HG03439 (cell line): ENCODE data around the gene ZBTB18.
"Not testable (repeated sequence)": the region's sequence is repeated elsewhere in the genome, so short reads cannot be mapped to it uniquely, and the experiment has no call there.

Source experiments
- ATAC-seq: cut with Tn5 transposase; IDR thresholded peaks from one replicate; pipeline ENCODE4 v1.9.1; 2021; ENCODE audit warnings: mild to moderate bottlenecking, moderate library complexity; ENCODE audit not compliant: unreplicated experiment

ZBTB18 gene

DNA sequence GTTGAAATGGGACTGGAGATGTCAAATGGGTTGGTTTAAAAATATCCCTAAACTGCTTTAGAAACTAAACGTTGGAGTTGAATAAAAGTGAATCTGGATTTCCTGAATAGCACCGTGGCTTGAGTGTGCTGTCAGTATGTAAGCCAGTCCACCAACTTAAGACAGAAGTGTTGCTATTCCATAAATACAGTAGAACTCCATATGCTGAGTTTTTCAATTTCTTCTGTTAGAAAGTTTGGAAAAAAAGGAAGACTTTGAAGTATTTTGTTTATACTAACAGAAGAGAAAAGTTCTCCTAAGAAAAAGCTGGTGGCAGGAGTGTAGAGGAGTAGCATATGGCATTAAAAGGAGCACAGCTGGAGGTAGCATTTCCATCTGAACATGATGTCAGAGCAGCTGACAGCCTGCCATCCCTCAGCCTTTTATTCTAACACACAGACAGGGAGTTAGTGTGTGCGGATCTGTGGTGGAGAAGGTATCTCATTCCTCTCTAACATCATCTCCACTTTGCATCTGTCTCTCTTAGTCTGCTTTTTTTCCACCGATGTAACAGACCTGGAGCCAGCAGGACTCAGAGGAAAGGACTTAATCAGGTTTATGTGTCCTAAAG is at the start of gene ZBTB18:
ZBTB18 (plus strand) TSS at position 449 of the 610 bp plus-strand sequence; CDS start at position 598, 149 bp downstream.
- ATAC-seq: no peak

DNA sequence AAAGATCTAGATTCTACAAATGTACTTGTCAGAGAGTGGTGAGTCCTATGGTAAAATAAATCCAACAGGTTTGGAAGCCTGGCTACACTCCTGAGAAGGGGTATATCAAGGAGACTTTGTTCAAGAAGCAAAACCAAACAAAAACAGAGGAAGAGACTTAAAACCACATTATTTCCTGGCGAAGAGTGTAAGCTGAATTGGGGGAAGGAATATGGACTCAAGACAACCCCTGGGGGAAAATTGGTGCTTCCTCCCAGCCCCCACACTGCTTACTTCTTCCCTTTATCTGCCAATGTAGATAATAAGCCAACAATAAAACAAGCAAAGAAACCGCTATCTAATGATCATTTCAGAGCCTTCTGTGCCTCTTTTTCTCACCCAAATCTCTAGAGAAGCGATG is 48.4 kb upstream of the ZBTB18 start:
- no peak for ATAC-seq

- ATAC-seq: no peak
These were observed 45.6 kb upstream of the ZBTB18 start for GRCh38 chr1:244005455-244005854.

GRCh38 chr1:244006381-244006901 is 44.6 kb upstream of the ZBTB18 start:
- ATAC-seq: no peak

DNA sequence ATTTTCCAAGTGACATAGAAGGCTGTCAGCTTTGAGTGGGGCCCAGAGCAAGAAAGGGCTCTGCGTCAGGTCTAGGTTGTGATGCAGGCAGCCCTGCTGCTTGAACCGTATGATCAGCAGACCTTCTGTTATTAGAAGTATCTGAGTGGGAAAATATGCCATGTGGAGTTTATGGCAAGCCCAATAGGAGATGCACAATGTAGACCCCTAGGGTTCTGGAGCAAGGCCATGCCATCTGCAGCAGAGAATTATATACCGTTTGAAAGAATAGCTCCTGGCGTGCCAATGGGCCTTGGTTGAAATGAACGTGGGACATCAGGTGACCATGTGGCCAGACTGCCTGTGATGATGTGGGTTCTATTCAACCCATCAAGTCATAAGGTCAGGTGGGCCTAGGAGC is 44.1 kb upstream of the ZBTB18 start:
- no peak for ATAC-seq

DNA sequence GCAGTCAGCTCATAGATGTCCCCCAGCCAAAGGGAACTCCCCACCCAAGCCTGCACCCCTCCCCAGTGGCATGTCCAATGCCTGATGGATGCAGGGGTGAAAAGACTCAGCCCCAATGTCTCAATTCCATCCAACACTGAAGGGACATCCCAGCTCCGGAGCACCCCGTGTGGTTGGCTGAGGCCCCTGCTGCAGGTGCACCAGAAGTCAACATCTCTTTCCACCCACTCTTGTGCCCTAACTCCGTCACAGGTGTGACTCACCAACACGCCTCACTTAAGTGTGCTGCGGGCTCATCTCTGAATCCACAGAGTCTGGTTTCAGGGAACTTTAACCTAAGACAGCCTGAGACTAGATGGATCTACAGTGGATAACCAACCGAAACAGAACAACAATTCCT is 40.9 kb upstream of the ZBTB18 start:
- ATAC-seq: no peak

- no peak for ATAC-seq
These were observed 40.4 kb upstream of the ZBTB18 start for GRCh38 chr1:244010703-244011123.

DNA sequence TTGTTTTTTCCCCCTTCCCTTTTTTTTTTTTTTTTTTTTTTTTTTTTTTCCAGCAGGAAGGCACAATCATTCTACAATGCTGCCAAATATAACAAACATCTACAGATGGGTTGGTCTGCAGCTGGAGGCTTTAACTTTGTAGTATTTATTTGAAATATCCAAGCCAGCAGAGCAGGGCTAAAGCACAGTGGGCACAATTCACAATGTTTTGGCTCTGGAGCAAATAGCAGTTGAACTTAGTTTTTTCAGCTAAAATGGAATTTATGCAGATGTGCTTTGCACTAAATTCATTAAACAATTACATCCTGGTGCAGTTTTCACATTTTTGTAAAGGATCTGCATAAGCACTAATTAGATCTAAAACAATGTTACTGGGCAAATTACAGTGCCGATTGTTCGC is 39.8 kb upstream of the ZBTB18 start:
- no peak for ATAC-seq

DNA sequence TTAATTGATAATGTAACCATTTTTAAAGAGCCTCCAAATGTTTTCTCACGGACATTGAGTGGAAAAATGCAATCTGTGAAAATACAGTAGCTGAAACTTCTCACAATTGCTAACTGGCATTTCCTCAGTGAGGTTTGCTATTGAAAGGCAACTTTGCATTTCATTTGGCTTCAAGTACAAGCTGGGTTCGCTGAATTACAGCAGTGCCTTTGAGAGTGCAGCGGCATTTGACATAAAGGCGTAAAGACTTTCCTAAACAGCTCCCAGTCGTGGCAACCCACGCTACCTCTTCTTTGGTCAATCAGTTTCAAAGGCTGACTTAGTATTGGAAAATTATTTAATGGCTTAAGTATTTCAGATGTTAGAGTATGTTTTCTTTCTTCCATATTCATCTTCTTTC is 39.3 kb upstream of the ZBTB18 start:
- ATAC-seq: no peak

DNA sequence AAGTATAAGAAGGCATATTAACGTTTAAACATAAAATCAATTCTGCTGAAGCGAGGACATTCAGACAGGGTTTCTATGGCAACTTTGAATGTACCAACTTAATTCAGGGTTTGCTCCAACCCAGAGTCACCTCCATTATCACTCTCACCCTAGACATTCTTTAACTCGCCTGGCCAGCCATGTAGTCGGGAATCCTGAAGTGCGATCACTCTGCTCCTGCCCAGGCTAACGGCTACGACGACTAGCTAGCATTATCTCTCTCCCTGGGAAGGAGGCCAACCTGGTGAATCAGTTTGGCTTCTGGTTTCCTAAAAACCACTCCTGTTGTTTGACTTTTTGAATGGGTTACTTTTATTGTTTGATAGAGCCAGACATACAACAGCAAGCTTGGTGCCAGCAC is 38.9 kb upstream of the ZBTB18 start:
- ATAC-seq: no peak

DNA sequence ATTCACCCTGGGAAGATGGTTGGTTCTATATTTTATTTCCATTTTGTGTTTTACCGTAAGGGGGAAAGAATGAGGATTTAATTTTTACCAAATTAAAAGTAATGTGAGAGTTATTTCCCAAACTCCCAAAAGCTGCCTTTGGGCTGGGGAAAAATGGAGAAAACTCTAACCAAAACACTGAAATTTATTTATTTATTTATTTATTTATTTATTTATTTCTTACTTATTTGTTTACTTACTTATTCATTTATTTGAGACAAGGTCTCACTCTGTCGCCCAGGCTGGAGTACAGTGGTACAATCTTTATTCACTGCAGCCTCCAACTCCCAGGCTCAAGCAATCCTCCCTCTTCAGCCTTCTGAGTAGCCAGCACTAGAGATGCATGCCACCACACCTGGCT is 38.0 kb upstream of the ZBTB18 start:
- no peak for ATAC-seq

GRCh38 chr1:244014862-244015261 is 36.2 kb upstream of the ZBTB18 start:
- ATAC-seq: not testable (repeated sequence)

GRCh38 chr1:244019982-244020485 is 31.0 kb upstream of the ZBTB18 start:
- no peak for ATAC-seq

DNA sequence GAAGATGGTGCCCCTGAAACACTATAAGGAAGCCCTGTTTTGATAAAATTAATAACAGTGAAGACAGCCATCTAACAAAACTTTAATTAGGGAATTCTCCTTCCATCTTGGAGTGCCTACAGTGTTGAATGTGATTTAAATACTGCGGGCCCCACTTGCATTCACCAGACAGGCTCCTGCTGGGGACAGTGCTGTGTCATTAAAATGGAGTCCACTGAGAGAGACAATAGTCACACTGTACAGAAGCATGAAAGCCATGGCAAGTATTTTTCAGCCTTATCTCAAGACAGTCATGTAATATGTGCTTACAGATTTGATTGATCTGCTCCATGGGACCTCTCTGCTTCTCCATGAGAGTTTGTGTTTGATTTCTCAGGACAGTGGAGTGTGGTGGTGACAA is 29.7 kb upstream of the ZBTB18 start:
- ATAC-seq: no peak

- no peak for ATAC-seq
These were observed 28.8 kb upstream of the ZBTB18 start for GRCh38 chr1:244022311-244022710.

GRCh38 chr1:244022864-244023440 is 28.1 kb upstream of the ZBTB18 start:
- no peak for ATAC-seq

GRCh38 chr1:244027491-244028145 is 23.5 kb upstream of the ZBTB18 start:
- ATAC-seq: no peak

- ATAC-seq: no peak
These were observed 22.4 kb upstream of the ZBTB18 start for GRCh38 chr1:244028701-244029100.

- no peak for ATAC-seq
These were observed 22.0 kb upstream of the ZBTB18 start for GRCh38 chr1:244029124-244029523.

GRCh38 chr1:244030481-244031040 is 20.5 kb upstream of the ZBTB18 start:
- no peak for ATAC-seq

- ATAC-seq: no peak
These were observed 15.7 kb upstream of the ZBTB18 start for GRCh38 chr1:244035358-244035757.

- ATAC-seq: no peak
These were observed 13.8 kb upstream of the ZBTB18 start for GRCh38 chr1:244037252-244037651.
